ENCODE results near the gene ELMO3.

ELMO3 gene

GRCh38 chr16:67210069-67210937 is 11.4 kb downstream of the ELMO3 start:
- Histone ChIP-seq H3K4me1 (ENCODE audit: control insufficient read depth in 2 of 2, insufficient read depth in 1 of 2, low read depth in 1 of 2, low read length in 2 of 2) (peaks cover 8 to 21% of the 10 kb centered on the region in 2 donors), H3K23ac (ENCODE audit: low read depth, low read length, poor library complexity) (peak overlapping the region; percentile 37), H2AFZ (ENCODE audit: low read length) (no peak overlapping the region), H2BK12ac (ENCODE audit: low read length) (no peak overlapping the region), H3K4ac (ENCODE audit: low read length) (no peak overlapping the region), H3K4me3 (ENCODE audit: low read length in 2 of 2) (no peak overlapping the region), H3K14ac (ENCODE audit: low read length) (peak overlapping the region; percentile 58), H2BK15ac (ENCODE audit: low read length) (no peak overlapping the region), H2BK120ac (ENCODE audit: low read depth, low read length) (no peak overlapping the region), H3K9ac (ENCODE audit: low read depth, low read length, poor library complexity) (no peak overlapping the region), H3K4me2 (ENCODE audit: insufficient read depth, low read length, poor library complexity, severe bottlenecking) (no peak overlapping the region), H3K36me3 (replicated peaks in 1 of 2; ENCODE audit: control insufficient read depth in 2 of 2, insufficient read depth in 2 of 2, low read length in 2 of 2) (peaks cover 0 to 10% of the 10 kb centered on the region in 2 donors), H3K27ac (replicated peaks; ENCODE audit: low read length) (no peak overlapping the region), H3K9me3 (replicated peaks in 1 of 2; ENCODE audit: control insufficient read depth in 2 of 2, insufficient read depth in 1 of 2, low read depth in 1 of 2, low read length in 2 of 2) (no peaks in the 10 kb centered on the region), H4K91ac (ENCODE audit: low read depth, low read length, poor library complexity) (no peak overlapping the region), H2BK5ac (ENCODE audit: low read length) (no peak overlapping the region), H4K8ac (ENCODE audit: low read depth, low read length) (no peak overlapping the region), H2AK5ac (ENCODE audit: low read depth, low read length) (peak overlapping the region; percentile 79), H3K79me1 (ENCODE audit: low read depth, low read length) (peaks cover 1% of the 10 kb centered on the region), H3K18ac (ENCODE audit: low read length) (peak overlapping the region; percentile 17), H3K27me3 (ENCODE audit: control insufficient read depth in 3 of 3, insufficient read depth in 3 of 3, low read depth in 1 of 3, low read length in 3 of 3) (no peaks in the 10 kb centered on the region)
- DNase-seq (ENCODE audit: low spot score): no peak
- WGBS, 2 donors (ENCODE audit: extremely low coverage in 2 of 2, insufficient read length in 2 of 2, insufficient replicate concordance in 1 of 2): no CpG with 5 or more reads among the region's 25 CpGs

- H4K91ac ChIP-seq (ENCODE audit: low read depth, low read length, poor library complexity): no peak overlapping the region
- no peak overlapping the region for H3K4ac ChIP-seq (ENCODE audit: low read length)
- no peak for DNase-seq (ENCODE audit: low spot score)
- H3K9me3 ChIP-seq (replicated peaks in 1 of 2; ENCODE audit: control insufficient read depth in 2 of 2, insufficient read depth in 1 of 2, low read depth in 1 of 2, low read length in 2 of 2): no peaks in the 10 kb centered on the region
- H3K79me1 ChIP-seq (ENCODE audit: low read depth, low read length): peaks cover 1% of the 10 kb centered on the region
- no CpG with 5 or more reads among the region's 7 CpGs for WGBS, 2 donors (ENCODE audit: extremely low coverage in 2 of 2, insufficient read length in 2 of 2, insufficient replicate concordance in 1 of 2)
- H2BK15ac ChIP-seq (ENCODE audit: low read length): no peak overlapping the region
- no peak overlapping the region for H3K18ac ChIP-seq (ENCODE audit: low read length)
- H2BK5ac ChIP-seq (ENCODE audit: low read length): no peak overlapping the region
- no peak overlapping the region for H2BK12ac ChIP-seq (ENCODE audit: low read length)
- no peak overlapping the region for H3K4me2 ChIP-seq (ENCODE audit: insufficient read depth, low read length, poor library complexity, severe bottlenecking)
- no peak overlapping the region for H2BK120ac ChIP-seq (ENCODE audit: low read depth, low read length)
- H3K23ac ChIP-seq (ENCODE audit: low read depth, low read length, poor library complexity): no peak overlapping the region
- H3K14ac ChIP-seq (ENCODE audit: low read length): no peak overlapping the region
- H3K27ac ChIP-seq (replicated peaks; ENCODE audit: low read length): no peak overlapping the region
- H3K4me3 ChIP-seq (ENCODE audit: low read length in 2 of 2): no peak overlapping the region
- peaks cover 8 to 13% of the 10 kb centered on the region in 2 donors for H3K4me1 ChIP-seq (ENCODE audit: control insufficient read depth in 2 of 2, insufficient read depth in 1 of 2, low read depth in 1 of 2, low read length in 2 of 2)
- H3K27me3 ChIP-seq (ENCODE audit: control insufficient read depth in 3 of 3, insufficient read depth in 3 of 3, low read depth in 1 of 3, low read length in 3 of 3): no peaks in the 10 kb centered on the region
- no peak overlapping the region for H2AFZ ChIP-seq (ENCODE audit: low read length)
- H4K8ac ChIP-seq (ENCODE audit: low read depth, low read length): no peak overlapping the region
- H2AK5ac ChIP-seq (ENCODE audit: low read depth, low read length): no peak overlapping the region
- H3K9ac ChIP-seq (ENCODE audit: low read depth, low read length, poor library complexity): no peak overlapping the region
- H3K36me3 ChIP-seq (replicated peaks in 1 of 2; ENCODE audit: control insufficient read depth in 2 of 2, insufficient read depth in 2 of 2, low read length in 2 of 2): peaks cover 0 to 6% of the 10 kb centered on the region in 2 donors
These were observed 12.7 kb downstream of the ELMO3 start for GRCh38 chr16:67211674-67212073.

- no peak overlapping the region for H3K27ac ChIP-seq (replicated peaks; ENCODE audit: low read length)
- no peak overlapping the region for H2BK5ac ChIP-seq (ENCODE audit: low read length)
- H3K27me3 ChIP-seq (ENCODE audit: control insufficient read depth in 3 of 3, insufficient read depth in 3 of 3, low read depth in 1 of 3, low read length in 3 of 3): peaks cover 0 to 2% (median 0%) of the 10 kb centered on the region in 3 experiments
- no peak overlapping the region for H3K23ac ChIP-seq (ENCODE audit: low read depth, low read length, poor library complexity)
- H3K9ac ChIP-seq (ENCODE audit: low read depth, low read length, poor library complexity): no peak overlapping the region
- peaks cover 0 to 9% of the 10 kb centered on the region in 2 donors for H3K36me3 ChIP-seq (replicated peaks in 1 of 2; ENCODE audit: control insufficient read depth in 2 of 2, insufficient read depth in 2 of 2, low read length in 2 of 2)
- no peak overlapping the region for H3K4me2 ChIP-seq (ENCODE audit: insufficient read depth, low read length, poor library complexity, severe bottlenecking)
- no peak for DNase-seq (ENCODE audit: low spot score)
- H2BK120ac ChIP-seq (ENCODE audit: low read depth, low read length): no peak overlapping the region
- no peak overlapping the region for H2BK15ac ChIP-seq (ENCODE audit: low read length)
- H2BK12ac ChIP-seq (ENCODE audit: low read length): no peak overlapping the region
- no peaks in the 10 kb centered on the region for H3K9me3 ChIP-seq (replicated peaks in 1 of 2; ENCODE audit: control insufficient read depth in 2 of 2, insufficient read depth in 1 of 2, low read depth in 1 of 2, low read length in 2 of 2)
- H3K18ac ChIP-seq (ENCODE audit: low read length): no peak overlapping the region
- no peak overlapping the region for H4K8ac ChIP-seq (ENCODE audit: low read depth, low read length)
- H3K4ac ChIP-seq (ENCODE audit: low read length): no peak overlapping the region
- H2AFZ ChIP-seq (ENCODE audit: low read length): no peak overlapping the region
- no peak overlapping the region for H4K91ac ChIP-seq (ENCODE audit: low read depth, low read length, poor library complexity)
- H3K79me1 ChIP-seq (ENCODE audit: low read depth, low read length): peaks cover 1% of the 10 kb centered on the region
- H3K4me1 ChIP-seq (ENCODE audit: control insufficient read depth in 2 of 2, insufficient read depth in 1 of 2, low read depth in 1 of 2, low read length in 2 of 2): peaks cover 0 to 2% of the 10 kb centered on the region in 2 donors
- H3K4me3 ChIP-seq (ENCODE audit: low read length in 2 of 2): no peak overlapping the region
- no peak overlapping the region for H2AK5ac ChIP-seq (ENCODE audit: low read depth, low read length)
- H3K14ac ChIP-seq (ENCODE audit: low read length): no peak overlapping the region
These were observed 13.8 kb downstream of the ELMO3 start for GRCh38 chr16:67212766-67213165.

- Histone ChIP-seq H3K27ac (replicated peaks; ENCODE audit: low read length) (no peak overlapping the region), H2BK12ac (ENCODE audit: low read length) (no peak overlapping the region), H3K4me1 (ENCODE audit: control insufficient read depth in 2 of 2, insufficient read depth in 1 of 2, low read depth in 1 of 2, low read length in 2 of 2) (no peaks in the 10 kb centered on the region), H2AFZ (ENCODE audit: low read length) (no peak overlapping the region), H4K91ac (ENCODE audit: low read depth, low read length, poor library complexity) (no peak overlapping the region), H3K14ac (ENCODE audit: low read length) (no peak overlapping the region), H3K4me3 (ENCODE audit: low read length in 2 of 2) (no peak overlapping the region), H3K36me3 (replicated peaks in 1 of 2; ENCODE audit: control insufficient read depth in 2 of 2, insufficient read depth in 2 of 2, low read length in 2 of 2) (peaks cover 0 to 9% of the 10 kb centered on the region in 2 donors), H3K9ac (ENCODE audit: low read depth, low read length, poor library complexity) (no peak overlapping the region), H3K79me1 (ENCODE audit: low read depth, low read length) (peaks cover 1% of the 10 kb centered on the region), H2BK5ac (ENCODE audit: low read length) (no peak overlapping the region), H3K27me3 (ENCODE audit: control insufficient read depth in 3 of 3, insufficient read depth in 3 of 3, low read depth in 1 of 3, low read length in 3 of 3) (peaks cover 0 to 2% (median 0%) of the 10 kb centered on the region in 3 experiments), H3K18ac (ENCODE audit: low read length) (no peak overlapping the region), H4K8ac (ENCODE audit: low read depth, low read length) (no peak overlapping the region), H3K23ac (ENCODE audit: low read depth, low read length, poor library complexity) (no peak overlapping the region), H2BK15ac (ENCODE audit: low read length) (no peak overlapping the region), H2AK5ac (ENCODE audit: low read depth, low read length) (no peak overlapping the region), H3K4me2 (ENCODE audit: insufficient read depth, low read length, poor library complexity, severe bottlenecking) (no peak overlapping the region), H3K4ac (ENCODE audit: low read length) (no peak overlapping the region), H3K9me3 (replicated peaks in 1 of 2; ENCODE audit: control insufficient read depth in 2 of 2, insufficient read depth in 1 of 2, low read depth in 1 of 2, low read length in 2 of 2) (no peaks in the 10 kb centered on the region), H2BK120ac (ENCODE audit: low read depth, low read length) (no peak overlapping the region)
- WGBS, 2 donors (ENCODE audit: extremely low coverage in 2 of 2, insufficient read length in 2 of 2, insufficient replicate concordance in 1 of 2): no CpG with 5 or more reads among the region's 8 CpGs
- DNase-seq (ENCODE audit: low spot score): no peak
These were observed 14.5 kb downstream of the ELMO3 start for GRCh38 chr16:67213197-67214019.
